Fibroblast of the aortic adventitia (primary cell): Measurements from ENCODE around the gene PSME3IP1. TPM values are rescaled to one million over a fixed set of nuclear protein-coding genes. Genes with fewer than 3 reads are reported as not detected.
A peak's percentile ranks its signal among the peaks of the same experiment; 100 is the strongest.
"Not testable (repeated sequence)": the region's sequence is repeated elsewhere in the genome, so short reads cannot be mapped to it uniquely, and the experiment has no call there.

ENCODE experiments used
- DNase-seq: peaks from one replicate; pipeline ENCODE4 v3.0.0-alpha.2; 2010; ENCODE audit warnings: low read depth
- H3K4me3 ChIP-seq: 2 replicates; pipeline ENCODE4 v1.5.1; 2011; ENCODE audit warnings: low read depth, mild to moderate bottlenecking, control low read depth, low read length, moderate library complexity
- CTCF ChIP-seq: IDR thresholded peaks from 2 replicates; pipeline ENCODE4 v1.5.1; 2011; ENCODE audit warnings: mild to moderate bottlenecking, low read length, control low read depth, inconsistent platforms; ENCODE audit not compliant: insufficient read depth
- total RNA-seq: library from RNA; depleted of rRNA; stranded (reverse); fragments of >200 nt; gene quantifications from 2 replicates; pipeline ENCODE4 v1.2.3, GENCODE V29; 2012; ENCODE audit warnings: low replicate concordance

Gene PSME3IP1
- total RNA-seq, 1 donor = 71.5 TPM

GRCh38 chr16:57213462-57213861 is 27.6 kb upstream of the PSME3IP1 start:
- DNase-seq = no peak
- no peak for TF ChIP-seq CTCF
- no peak overlapping the region for H3K4me3 ChIP-seq

- no peak overlapping the region for H3K4me3 ChIP-seq
- no peak for DNase-seq
- no peak for TF ChIP-seq CTCF
Observed at GRCh38 chr16:57209780-57210179, 23.9 kb upstream of the PSME3IP1 start.

- no peak for DNase-seq
- H3K4me3 ChIP-seq = no peak overlapping the region
- no peak for TF ChIP-seq CTCF
Observed at GRCh38 chr16:57208926-57209325, 23.1 kb upstream of the PSME3IP1 start.

GRCh38 chr16:57204675-57205074 is 18.8 kb upstream of the PSME3IP1 start:
- no peak overlapping the region for H3K4me3 ChIP-seq
- TF ChIP-seq CTCF = peak; percentile 16
- DNase-seq = no peak

GRCh38 chr16:57203451-57203850 is 17.6 kb upstream of the PSME3IP1 start:
- TF ChIP-seq CTCF = no peak
- DNase-seq = no peak
- no peak overlapping the region for H3K4me3 ChIP-seq

GRCh38 chr16:57202095-57202886 is 16.5 kb upstream of the PSME3IP1 start:
- no peak overlapping the region for H3K4me3 ChIP-seq
- no peak for DNase-seq
- TF ChIP-seq CTCF = no peak

GRCh38 chr16:57200926-57201325 is 15.1 kb upstream of the PSME3IP1 start:
- not testable (repeated sequence) for H3K4me3 ChIP-seq, DNase-seq

GRCh38 chr16:57200321-57200720 is 14.5 kb upstream of the PSME3IP1 start:
- DNase-seq, H3K4me3 ChIP-seq: not testable (repeated sequence)
